Left colon (tissue), 2 donors: Measurements from ENCODE around the gene RPS29. TPM values are rescaled to one million over a fixed set of nuclear protein-coding genes. Genes with fewer than 3 reads are reported as not detected.
"Not testable (repeated sequence)": the region's sequence is repeated elsewhere in the genome, so short reads cannot be mapped to it uniquely, and the experiment has no call there.

Source experiments
- ATAC-seq: fragments of 200-7000 bp; cut with Tn5 transposase; one replicate; pipeline ENCODE4 v1.9.1; 2020; ENCODE audit warnings: mild to moderate bottlenecking, moderate library complexity
- DNase-seq, 2 donors: peaks; one replicate each; pipeline ENCODE4 v3.0.0-alpha.2; 2020
- intact Hi-C, 2 donors: fragments of 100-400 bp; cut with DNase I in 1 of 2; cut with micrococcal nuclease in 1 of 2; formaldehyde crosslinking; loops; one replicate each; pipeline versions ENCODE4 v1.11.2 to v1.14.0; 2022; cut with DNase I, micrococcal nuclease
- long read RNA-seq: library from polyadenylated mRNA; unstranded; transcript quantifications from one replicate; pipeline ENCODE4 v2.0.0, GENCODE V29; 2021
- total RNA-seq, 2 donors: library from RNA; stranded (reverse); fragmentation: NEBNext Ultra II Directional; extraction: Animal tissue kit (Norgen Biotek cat#: 25700); gene quantifications; one replicate each; pipeline ENCODE4 v1.2.1, GENCODE V29; 2021
- donor health status: DM: no; HTN: no; CAD: no.
- donor health status: DM: yes; HTN: yes; CAD: no.

The RPS29 gene
- 1,000 to 10,000 TPM; 1,252 to 1,368 TPM for total RNA-seq
- long read RNA-seq, full-length matches to known transcripts: 225 of 249 reads
- long read RNA-seq, partial matches to known transcripts: 0 of 249 reads
- long read RNA-seq, other reads (novel, unspliced or antisense): 24 of 249 reads

GRCh38 chr14:49585803-49586672, at the start of gene RPS29:
RPS29 (minus strand) TSS chr14:49586380; CDS start chr14:49586346, 34 bp downstream.
- intact Hi-C loops: no loop called here
- DNase-seq (peak; percentile 97 to 98), ATAC-seq (peak; percentile 91)

- DNase-seq (peak; percentile 72 to 81), ATAC-seq (peak; percentile 64)
- intact Hi-C loops: loop anchor here (10.0 kb wide), 1 partner anchor 60 kb away; the partner anchor contains the start of gene KLHDC1 (in 2 of the 2)
Measured at GRCh38 chr14:49634547-49635334, 48.6 kb upstream of the RPS29 start, which contains the start of gene DNAAF2. DNAAF2 (minus strand) TSS chr14:49635244; CDS start chr14:49635149, 95 bp downstream.

GRCh38 chr14:49633640-49634546, 47.7 kb upstream of the RPS29 start:
- intact Hi-C loops: loop anchor here (10.0 kb wide), 1 partner anchor 61 kb away; the partner anchor contains the start of gene KLHDC1 (in 2 of the 2)
- ATAC-seq (peak; percentile 85), DNase-seq (peak; percentile 93 to 94)

- ATAC-seq (peak; percentile 42), DNase-seq (no peak)
- intact Hi-C loops: no loop called here
Measured at GRCh38 chr14:49623941-49624839, 38.0 kb upstream of the RPS29 start.

- intact Hi-C loops: no loop called here
- no peak for ATAC-seq
- no peak for DNase-seq
Measured at GRCh38 chr14:49623387-49623786, 37.2 kb upstream of the RPS29 start.

- no peak for ATAC-seq
- no peak for DNase-seq
- intact Hi-C loops: no loop called here
Measured at GRCh38 chr14:49622022-49622607, 35.9 kb upstream of the RPS29 start.

- peak; percentile 64 to 81 for DNase-seq
- intact Hi-C loops: no loop called here
- ATAC-seq: peak; percentile 50
Measured at GRCh38 chr14:49621114-49621881, 35.1 kb upstream of the RPS29 start.

GRCh38 chr14:49620182-49621113, 34.3 kb upstream of the RPS29 start, which contains the start of the genes MGAT2 and RPL36AL:
MGAT2 (plus strand) TSS chr14:49620799; CDS start chr14:49621269, 470 bp downstream.
RPL36AL (minus strand) TSS chr14:49620626; CDS start chr14:49619104, 1,522 bp downstream.
- ATAC-seq (peak; percentile 91), DNase-seq (peak; percentile 97 to 99)
- intact Hi-C loops: no loop called here

GRCh38 chr14:49619730-49620129, 33.5 kb upstream of the RPS29 start:
- intact Hi-C loops: no loop called here
- no peak for ATAC-seq
- DNase-seq: no peak

GRCh38 chr14:49619273-49619672, 33.1 kb upstream of the RPS29 start:
- ATAC-seq, intact Hi-C loops: not testable (repeated sequence)
- DNase-seq: peak in 1 of 2 donors; percentile 31

- no peak for ATAC-seq
- DNase-seq: no peak
- intact Hi-C loops: no loop called here
Measured at GRCh38 chr14:49617852-49618519, 31.8 kb upstream of the RPS29 start.

- no peak for DNase-seq
- intact Hi-C loops: no loop called here
- no peak for ATAC-seq
Measured at GRCh38 chr14:49615776-49616175, 29.6 kb upstream of the RPS29 start.

- ATAC-seq (no peak), DNase-seq (no peak)
- intact Hi-C loops: no loop called here
Measured at GRCh38 chr14:49614196-49614595, 28.0 kb upstream of the RPS29 start.

GRCh38 chr14:49612671-49613070, 26.5 kb upstream of the RPS29 start:
- intact Hi-C loops: no loop called here
- ATAC-seq (no peak), DNase-seq (no peak)
